Smooth muscle cell (in vitro differentiated cells): Measurements from ENCODE around the gene RAB15. TPM values are rescaled to one million over a fixed set of nuclear protein-coding genes. Genes with fewer than 3 reads are reported as not detected.

ENCODE experiments used
- DNase-seq: peaks from one replicate; lab custom pipeline; 2025; ENCODE audit not compliant: unreplicated experiment; lab: John Stamatoyannopoulos, UW
- H2AFZ ChIP-seq: fragments of 200-600 bp; sonication (generic); 2 replicates; pipeline ENCODE4 v1.6.0; 2016; ENCODE audit warnings: antibody characterized with exemption, low read depth, mild to moderate bottlenecking
- H3F3A ChIP-seq: fragments of 200-600 bp; sonication (generic); 2 replicates; pipeline ENCODE4 v1.6.0; 2017; ENCODE audit warnings: antibody characterized with exemption, low read depth
- H3K27ac ChIP-seq: fragments of 200-600 bp; sonication (generic); 2 replicates; pipeline ENCODE4 v1.5.1; 2016; ENCODE audit warnings: low read depth, mild to moderate bottlenecking
- H3K27me3 ChIP-seq: fragments of 200-600 bp; sonication (generic); 2 replicates; pipeline ENCODE4 v1.6.1; 2016; ENCODE audit warnings: low read depth, mild to moderate bottlenecking
- H3K36me3 ChIP-seq: fragments of 200-600 bp; sonication (generic); 2 replicates; pipeline ENCODE4 v1.5.1; 2016; ENCODE audit warnings: low read depth
- H3K4me1 ChIP-seq: fragments of 200-600 bp; sonication (generic); 2 replicates; pipeline ENCODE4 v1.5.1; 2016; ENCODE audit warnings: low read depth
- H3K4me2 ChIP-seq: fragments of 200-600 bp; sonication (generic); 2 replicates; pipeline ENCODE4 v1.6.0; 2016; ENCODE audit warnings: mild to moderate bottlenecking
- H3K4me3 ChIP-seq: fragments of 200-600 bp; sonication (generic); 2 replicates; pipeline ENCODE4 v1.5.1; 2016; ENCODE audit warnings: mild to moderate bottlenecking
- H3K79me2 ChIP-seq: fragments of 200-600 bp; sonication (generic); 2 replicates; pipeline ENCODE4 v1.6.0; 2016; ENCODE audit warnings: low read depth, mild to moderate bottlenecking
- H3K9ac ChIP-seq: fragments of 200-600 bp; sonication (generic); 2 replicates; pipeline ENCODE4 v1.6.0; 2016; ENCODE audit warnings: low read depth
- H3K9me3 ChIP-seq: fragments of 200-600 bp; sonication (generic); replicated peaks from 2 replicates; pipeline ENCODE4 v1.5.1; 2016; ENCODE audit warnings: low read depth
- H4K20me1 ChIP-seq: fragments of 200-600 bp; sonication (generic); 2 replicates; pipeline ENCODE4 v1.6.0; 2016; ENCODE audit warnings: low read depth
- CTCF ChIP-seq: fragments of 200-600 bp; sonication (generic); IDR thresholded peaks from 2 replicates; pipeline ENCODE4 v1.5.1; 2017; ENCODE audit warnings: borderline replicate concordance, mild to moderate bottlenecking, antibody characterized with exemption; ENCODE audit not compliant: insufficient read depth, poor library complexity, severe bottlenecking
- WGBS: methylation state at CpG from one replicate; pipeline ENCODE4 v1.1.7; 2016; ENCODE audit warnings: low lambda C conversion rate; 5-methylcytosine and 5-hydroxymethylcytosine counted together
- polyA plus RNA-seq: library from polyadenylated mRNA; unstranded; fragments of >200 nt; fragmentation: Nextera tagmentation; extraction: Ambion mirVana; gene quantifications from 2 replicates; pipeline ENCODE4 v1.2.1, GENCODE V29; 2016
- total RNA-seq: library from RNA; depleted of rRNA; stranded (reverse); fragments of >200 nt; gene quantifications from 2 replicates; pipeline ENCODE4 v1.2.3, GENCODE V29; 2014

RAB15 gene
- total and polyA plus RNA-seq, 2 experiments from 2014 or later, result 7.1 to 7.7 TPM

GRCh38 chr14:64919618-64920017 lies 52.5 kb downstream of the RAB15 start:
- H3K4me1 ChIP-seq, result peaks cover 10% of the 10 kb centered on the region
- no peaks in the 10 kb centered on the region for H3K27me3 ChIP-seq
- TF ChIP-seq CTCF, result no peak
- no peak overlapping the region for H3K4me2 ChIP-seq
- H3K79me2 ChIP-seq, result peaks cover 56% of the 10 kb centered on the region
- H3K9me3 ChIP-seq, result no peaks in the 10 kb centered on the region
- no peak overlapping the region for H2AFZ ChIP-seq
- H4K20me1 ChIP-seq, result peaks cover 22% of the 10 kb centered on the region
- no peak overlapping the region for H3K4me3 ChIP-seq
- H3K27ac ChIP-seq, result no peak overlapping the region
- H3F3A ChIP-seq, result no peaks in the 10 kb centered on the region
- no peak overlapping the region for H3K9ac ChIP-seq
- 92% methylated on average over 5 of the region's 5 CpGs for WGBS
- DNase-seq, result no peak
- peaks cover 1% of the 10 kb centered on the region for H3K36me3 ChIP-seq

GRCh38 chr14:64919215-64919614 lies 52.9 kb downstream of the RAB15 start:
- no peak overlapping the region for H3K4me2 ChIP-seq
- H4K20me1 ChIP-seq, result peaks cover 21% of the 10 kb centered on the region
- no peak overlapping the region for H3K27ac ChIP-seq
- no peak overlapping the region for H3K4me3 ChIP-seq
- no peak overlapping the region for H2AFZ ChIP-seq
- no peaks in the 10 kb centered on the region for H3K36me3 ChIP-seq
- no peak for TF ChIP-seq CTCF
- no peaks in the 10 kb centered on the region for H3K27me3 ChIP-seq
- DNase-seq, result no peak
- H3K79me2 ChIP-seq, result peaks cover 55% of the 10 kb centered on the region
- no peaks in the 10 kb centered on the region for H3F3A ChIP-seq
- no peak overlapping the region for H3K9ac ChIP-seq
- no peaks in the 10 kb centered on the region for H3K9me3 ChIP-seq
- H3K4me1 ChIP-seq, result peaks cover 10% of the 10 kb centered on the region

GRCh38 chr14:64918216-64918615 lies 53.9 kb downstream of the RAB15 start:
- Histone ChIP-seq H3F3A (no peaks in the 10 kb centered on the region), H3K9me3 (no peaks in the 10 kb centered on the region), H3K27me3 (no peaks in the 10 kb centered on the region), H3K27ac (no peak overlapping the region), H3K79me2 (peaks cover 55% of the 10 kb centered on the region), H3K4me1 (peaks cover 10% of the 10 kb centered on the region), H3K4me3 (no peak overlapping the region), H3K4me2 (no peak overlapping the region), H3K36me3 (no peaks in the 10 kb centered on the region), H3K9ac (no peak overlapping the region), H4K20me1 (peaks cover 21% of the 10 kb centered on the region), H2AFZ (no peak overlapping the region)
- DNase-seq, result no peak
- TF ChIP-seq CTCF, result no peak
- 83% methylated on average over 4 of the region's 4 CpGs for WGBS

GRCh38 chr14:64915797-64916196 lies 56.3 kb downstream of the RAB15 start:
- Histone ChIP-seq H3K9ac (no peak overlapping the region), H3K36me3 (no peaks in the 10 kb centered on the region), H3K4me1 (peaks cover 10% of the 10 kb centered on the region), H3K27ac (no peak overlapping the region), H3F3A (peaks cover 4% of the 10 kb centered on the region), H2AFZ (no peak overlapping the region), H3K4me2 (peak overlapping the region; percentile 95), H4K20me1 (peaks cover 13% of the 10 kb centered on the region), H3K27me3 (no peaks in the 10 kb centered on the region), H3K4me3 (peak overlapping the region; percentile 75), H3K79me2 (peaks cover 43% of the 10 kb centered on the region), H3K9me3 (no peaks in the 10 kb centered on the region)
- WGBS, result 98% methylated on average over 2 of the region's 2 CpGs
- no peak for TF ChIP-seq CTCF
- no peak for DNase-seq
